ENCODE measurements around the gene PIMREG.
A peak's percentile ranks its signal among the peaks of the same experiment; 100 is the strongest.

The PIMREG gene

DNA sequence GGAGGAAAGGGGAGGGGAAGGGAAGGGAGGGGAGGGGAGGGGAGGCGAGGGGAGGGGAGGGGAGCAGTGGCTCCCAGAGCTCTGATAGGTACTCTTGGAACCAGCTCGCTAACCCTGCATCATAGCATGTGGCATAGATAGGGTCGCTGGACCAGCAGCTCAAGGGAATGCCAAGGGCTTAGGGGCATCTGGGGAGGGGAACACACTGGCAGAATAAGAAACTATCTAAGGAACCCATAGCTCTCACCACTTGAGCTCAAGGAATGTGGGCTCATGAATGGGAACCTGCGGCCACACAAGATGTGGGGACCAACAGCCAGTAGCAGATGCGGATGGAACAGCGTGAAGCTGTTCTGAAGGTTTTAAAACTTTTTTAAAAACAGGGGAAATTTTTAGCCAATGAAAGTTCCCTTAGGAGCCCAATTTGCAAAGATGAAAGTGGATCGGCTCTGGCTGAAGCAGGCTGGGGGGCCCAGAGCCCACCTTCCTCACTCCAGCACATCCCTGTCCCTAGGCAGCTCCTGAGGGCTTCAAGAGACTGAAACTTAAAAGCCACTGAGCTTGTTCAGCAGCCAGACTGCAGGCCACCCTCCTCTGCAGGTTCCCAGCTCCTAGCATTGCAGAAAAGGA lies 46.9 kb downstream of the PIMREG start:
- in situ Hi-C loops (cut with MboI; ENCODE audit: low sequenced_read_pairs, unreplicated experiment) = no loop called here
- TF ChIP-seq, protein P1, sequence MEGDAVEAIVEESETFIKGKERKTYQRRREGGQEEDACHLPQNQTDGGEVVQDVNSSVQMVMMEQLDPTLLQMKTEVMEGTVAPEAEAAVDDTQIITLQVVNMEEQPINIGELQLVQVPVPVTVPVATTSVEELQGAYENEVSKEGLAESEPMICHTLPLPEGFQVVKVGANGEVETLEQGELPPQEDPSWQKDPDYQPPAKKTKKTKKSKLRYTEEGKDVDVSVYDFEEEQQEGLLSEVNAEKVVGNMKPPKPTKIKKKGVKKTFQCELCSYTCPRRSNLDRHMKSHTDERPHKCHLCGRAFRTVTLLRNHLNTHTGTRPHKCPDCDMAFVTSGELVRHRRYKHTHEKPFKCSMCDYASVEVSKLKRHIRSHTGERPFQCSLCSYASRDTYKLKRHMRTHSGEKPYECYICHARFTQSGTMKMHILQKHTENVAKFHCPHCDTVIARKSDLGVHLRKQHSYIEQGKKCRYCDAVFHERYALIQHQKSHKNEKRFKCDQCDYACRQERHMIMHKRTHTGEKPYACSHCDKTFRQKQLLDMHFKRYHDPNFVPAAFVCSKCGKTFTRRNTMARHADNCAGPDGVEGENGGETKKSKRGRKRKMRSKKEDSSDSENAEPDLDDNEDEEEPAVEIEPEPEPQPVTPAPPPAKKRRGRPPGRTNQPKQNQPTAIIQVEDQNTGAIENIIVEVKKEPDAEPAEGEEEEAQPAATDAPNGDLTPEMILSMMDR (IDR thresholded peaks at IDR 0.05; ENCODE audit: borderline replicate concordance, control extremely low read depth, extremely low read depth, insufficient read depth, missing control alignments) = no peak
- no peak for DNase-seq (ENCODE audit: low spot score)

DNA sequence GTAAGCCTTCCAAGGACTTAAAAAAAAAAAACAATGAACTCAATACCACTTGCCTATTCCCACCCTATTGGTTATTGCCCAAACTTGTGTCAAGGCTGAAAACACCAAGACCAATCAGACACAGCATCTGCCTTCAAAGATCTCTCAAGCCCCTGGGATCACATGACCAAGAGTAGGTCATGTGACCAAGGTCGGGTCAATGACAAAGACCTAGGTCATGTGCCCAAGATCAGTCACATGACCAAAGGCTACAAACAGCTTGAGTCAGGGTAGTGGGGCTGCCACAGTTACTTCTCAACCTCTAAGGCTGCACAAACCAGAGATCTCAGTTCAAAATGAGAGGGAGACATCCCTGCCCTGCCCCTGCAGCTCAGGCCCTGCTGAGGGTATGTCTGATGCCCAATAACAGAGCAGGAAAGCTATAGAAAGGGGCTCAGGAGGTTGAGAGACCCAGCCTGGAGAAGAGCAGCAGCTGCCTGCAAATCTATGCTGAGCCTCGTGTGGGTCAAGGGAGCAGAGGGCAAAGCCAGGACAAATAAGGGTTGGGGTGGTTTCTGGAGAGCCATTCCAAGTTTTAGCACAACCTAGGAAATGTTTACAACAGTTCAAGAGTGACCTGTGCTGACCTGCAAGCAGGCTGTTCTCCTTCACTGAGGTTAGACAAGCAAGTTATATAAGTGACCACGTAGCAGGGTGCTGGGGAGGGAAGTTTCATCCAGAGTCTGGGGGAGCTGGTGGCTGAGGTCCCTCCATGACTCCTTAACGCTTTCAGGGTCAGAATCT lies 48.8 kb downstream of the PIMREG start:
- TF ChIP-seq, protein P1 (IDR thresholded peaks at IDR 0.05; ENCODE audit: borderline replicate concordance, control extremely low read depth, extremely low read depth, insufficient read depth, missing control alignments) = no peak
- in situ Hi-C loops (cut with MboI; ENCODE audit: low sequenced_read_pairs, unreplicated experiment) = no loop called here
- no peak for DNase-seq (ENCODE audit: low spot score)

DNA sequence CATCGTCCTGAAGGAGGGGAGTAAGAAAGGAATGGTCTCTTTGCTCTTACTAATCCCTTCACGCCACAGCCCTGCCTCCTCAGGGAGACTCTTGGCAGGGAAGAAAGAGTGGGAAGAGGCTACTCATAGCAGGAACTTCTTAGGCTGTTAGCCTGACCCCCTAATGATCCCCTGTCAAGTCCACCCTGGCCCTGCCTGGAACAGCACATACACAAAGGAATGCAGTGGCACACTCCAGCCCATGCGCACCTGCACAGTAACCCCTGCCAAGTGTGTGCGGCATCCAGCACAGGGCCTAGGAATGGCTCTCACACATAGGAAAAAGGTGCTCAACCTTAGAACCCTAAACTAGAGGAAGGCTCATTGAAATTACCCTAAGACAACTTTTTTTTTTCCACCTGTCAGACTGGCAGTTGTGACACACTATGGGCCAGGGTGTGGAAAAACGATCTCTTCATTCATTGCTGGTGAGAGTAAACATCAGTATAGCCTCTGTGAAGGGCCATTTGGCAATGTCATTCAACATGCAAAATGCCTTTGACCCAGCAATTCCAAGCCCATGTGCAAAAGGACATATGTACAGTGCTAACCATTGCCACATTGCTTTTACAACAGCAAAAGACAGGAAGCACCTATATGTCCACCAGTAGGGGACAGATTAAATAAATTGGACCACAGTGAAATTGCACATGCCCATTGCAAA lies 50.1 kb downstream of the PIMREG start:
- in situ Hi-C loops (cut with MboI; ENCODE audit: low sequenced_read_pairs, unreplicated experiment) = no loop called here
- TF ChIP-seq, protein P1 (IDR thresholded peaks at IDR 0.05; ENCODE audit: borderline replicate concordance, control extremely low read depth, extremely low read depth, insufficient read depth, missing control alignments) = no peak
- DNase-seq (ENCODE audit: low spot score) = no peak

DNA sequence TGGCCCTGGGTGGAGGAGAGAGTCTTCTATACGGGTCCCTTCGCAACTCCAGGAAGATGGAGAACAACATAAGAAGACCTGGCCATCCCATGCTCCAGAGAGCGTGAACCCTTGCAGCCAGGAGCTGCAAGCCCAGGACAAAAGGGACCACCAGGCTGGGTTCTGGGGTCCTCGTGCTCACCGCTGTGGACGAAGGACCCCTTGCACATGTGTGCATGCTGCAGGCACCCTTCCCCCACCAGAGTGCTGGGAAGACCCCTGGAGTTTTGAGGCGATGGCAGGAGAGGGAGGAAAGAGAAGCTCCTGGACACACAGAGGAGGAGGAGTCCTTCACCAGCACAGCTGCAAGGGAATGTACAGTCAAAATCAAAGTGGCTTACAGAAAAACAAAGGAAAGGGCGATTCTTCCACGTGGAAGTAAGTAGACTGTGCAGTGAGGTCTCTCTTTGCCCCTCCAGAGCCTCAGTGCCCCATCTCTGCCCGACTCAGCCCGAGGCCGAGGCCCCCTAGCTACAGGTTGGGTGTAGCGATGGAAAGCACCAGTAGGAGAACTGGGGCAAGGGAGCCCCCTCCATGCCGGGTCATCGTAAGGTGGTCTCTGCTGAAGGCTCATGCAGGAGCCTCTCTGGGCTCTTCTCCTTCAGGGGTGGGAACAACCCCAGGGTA lies 51.3 kb downstream of the PIMREG start:
- in situ Hi-C loops (cut with MboI; ENCODE audit: low sequenced_read_pairs, unreplicated experiment) = no loop called here

DNA sequence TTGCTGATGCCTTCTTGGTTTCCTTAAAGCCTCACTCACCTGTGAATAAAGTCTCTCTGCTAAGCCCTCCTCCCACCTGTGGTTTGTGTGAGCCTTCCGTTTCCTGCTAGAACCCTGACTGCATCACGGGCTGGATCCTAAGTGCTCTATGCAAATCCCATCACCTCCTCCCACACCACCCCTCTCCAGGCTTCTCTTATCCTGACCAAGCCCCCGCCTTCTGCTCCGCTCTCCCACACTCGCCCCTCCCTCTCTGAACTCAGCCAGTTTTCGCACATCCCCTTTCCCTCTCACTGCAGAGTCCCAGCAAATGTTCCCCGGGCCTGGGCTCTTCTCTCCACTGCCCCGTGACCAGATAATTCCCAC lies 51.8 kb downstream of the PIMREG start:
- in situ Hi-C loops (cut with MboI; ENCODE audit: low sequenced_read_pairs, unreplicated experiment) = no loop called here
- TF ChIP-seq, protein P1 (IDR thresholded peaks at IDR 0.05; ENCODE audit: borderline replicate concordance, control extremely low read depth, extremely low read depth, insufficient read depth, missing control alignments) = no peak
- DNase-seq (ENCODE audit: low spot score) = peak; percentile 63

More for the DNA sequence above, 51.3 kb downstream of the PIMREG start:
- TF ChIP-seq, protein P1 (IDR thresholded peaks at IDR 0.05; ENCODE audit: borderline replicate concordance, control extremely low read depth, extremely low read depth, insufficient read depth, missing control alignments) = no peak
- no peak for DNase-seq (ENCODE audit: low spot score)

Data from GM13976 (cell line).